22Rv1 (cell line): ENCODE measurements around the gene PTCHD1.

Experiments
- H3K27ac ChIP-seq: fragments of 450-650 bp; 2 replicates; pipeline ENCODE4 v1.5.1; 2017
- CTCF ChIP-seq: fragments of 450-650 bp; IDR thresholded peaks from 2 replicates; pipeline ENCODE4 v1.5.1; 2017; ENCODE audit warnings: mild to moderate bottlenecking
- ZFX ChIP-seq: fragments of 450-650 bp; IDR thresholded peaks from 2 replicates; pipeline ENCODE4 v1.6.1; 2017; ENCODE audit warnings: antibody characterized with exemption, borderline replicate concordance

Gene PTCHD1

GRCh38 chrX:23376581-23376980 is 41.9 kb downstream of the PTCHD1 start:
- no peak for TF ChIP-seq ZFX
- H3K27ac ChIP-seq, result no peak overlapping the region

- TF ChIP-seq CTCF (no peak), ZFX (no peak)
These were observed 45.9 kb downstream of the PTCHD1 start for GRCh38 chrX:23380581-23380980.

GRCh38 chrX:23381099-23382087 is 46.7 kb downstream of the PTCHD1 start:
- TF ChIP-seq ZFX (no peak), CTCF (no peak)
- no peak overlapping the region for H3K27ac ChIP-seq

More at GRCh38 chrX:23380581-23380980, 45.9 kb downstream of the PTCHD1 start:
- no peak overlapping the region for H3K27ac ChIP-seq

GRCh38 chrX:23382572-23382971 is 47.9 kb downstream of the PTCHD1 start:
- TF ChIP-seq ZFX (no peak), CTCF (no peak)
- H3K27ac ChIP-seq, result no peak overlapping the region

- no peak overlapping the region for H3K27ac ChIP-seq
- TF ChIP-seq CTCF (no peak), ZFX (no peak)
These were observed 48.8 kb downstream of the PTCHD1 start for GRCh38 chrX:23383411-23383810.

GRCh38 chrX:23385242-23385641 is 50.6 kb downstream of the PTCHD1 start:
- H3K27ac ChIP-seq, result no peak overlapping the region
- TF ChIP-seq CTCF (no peak), ZFX (no peak)

GRCh38 chrX:23386260-23386659 is 51.6 kb downstream of the PTCHD1 start:
- no peak for TF ChIP-seq CTCF
- no peak for TF ChIP-seq ZFX

More at GRCh38 chrX:23386260-23386659, 51.6 kb downstream of the PTCHD1 start:
- no peak overlapping the region for H3K27ac ChIP-seq
